T-helper 1 cell (primary cell): ENCODE measurements around the gene CENPQ.
"Not testable (repeated sequence)": the region's sequence is repeated elsewhere in the genome, so short reads cannot be mapped to it uniquely, and the experiment has no call there.

Experiments used
- DNase-seq, 5 donors: peaks; one replicate each; pipeline ENCODE4 v3.0.0-alpha.2; 2012 to 2020
- total RNA-seq, 4 donors: gene quantifications; one replicate each; lab custom pipeline; 2026; lab: John Stamatoyannopoulos, UW

CENPQ gene
- 1.3 to 3.7 (median 2.2) reads per million in 4 donors for total RNA-seq

GRCh38 chr6:49462927-49463611 is at the start of gene CENPQ, which contains the start of gene MMUT:
Gene CENPQ (plus strand): TSS chr6:49463370. CDS start chr6:49470177, 6,807 bp downstream.
Gene MMUT (minus strand): TSS chr6:49463253. CDS start chr6:49459466, 3,787 bp downstream.
- peak; percentile 76 to 95 (median 84) for DNase-seq

GRCh38 chr6:49415358-49415757 is 47.8 kb upstream of the CENPQ start:
- DNase-seq = no peak

- no peak for DNase-seq
These were observed 47.0 kb upstream of the CENPQ start for GRCh38 chr6:49416195-49416594.

- no peak for DNase-seq
These were observed 39.4 kb upstream of the CENPQ start for GRCh38 chr6:49423817-49424216.

GRCh38 chr6:49430187-49430586 is 33.0 kb upstream of the CENPQ start:
- DNase-seq = no peak

GRCh38 chr6:49430866-49431265 is 32.3 kb upstream of the CENPQ start:
- DNase-seq = no peak

GRCh38 chr6:49453221-49453620 is 9.9 kb upstream of the CENPQ start:
- DNase-seq = no peak

GRCh38 chr6:49454787-49455709 is 8.1 kb upstream of the CENPQ start:
- DNase-seq = no peak

GRCh38 chr6:49457771-49458170 is 5.4 kb upstream of the CENPQ start:
- DNase-seq = no peak

- DNase-seq = peak in 1 of 5 donors; percentile 7
These were observed 1.1 kb upstream of the CENPQ start for GRCh38 chr6:49462071-49462470.

- no peak for DNase-seq
These were observed 607 bp upstream of the CENPQ start for GRCh38 chr6:49462599-49462926.

- peak in 1 of 5 donors; percentile 0 for DNase-seq
These were observed 420 bp downstream of the CENPQ start for GRCh38 chr6:49463612-49463967.

GRCh38 chr6:49464691-49465090 is 1.5 kb downstream of the CENPQ start:
- DNase-seq = no peak

GRCh38 chr6:49468042-49468441 is 4.9 kb downstream of the CENPQ start:
- DNase-seq = no peak

GRCh38 chr6:49476564-49476963 is 13.4 kb downstream of the CENPQ start:
- DNase-seq = not testable (repeated sequence)

GRCh38 chr6:49479308-49479970 is 16.3 kb downstream of the CENPQ start:
- DNase-seq = no peak

GRCh38 chr6:49481846-49482245 is 18.7 kb downstream of the CENPQ start:
- not testable (repeated sequence) for DNase-seq

GRCh38 chr6:49483380-49483779 is 20.2 kb downstream of the CENPQ start:
- peak in 1 of 5 donors; percentile 6 for DNase-seq

- no peak for DNase-seq
These were observed 27.5 kb downstream of the CENPQ start for GRCh38 chr6:49490633-49491032.

GRCh38 chr6:49497304-49497703 is 34.1 kb downstream of the CENPQ start:
- no peak for DNase-seq

- no peak for DNase-seq
These were observed 36.0 kb downstream of the CENPQ start for GRCh38 chr6:49499126-49499525.

GRCh38 chr6:49499623-49500022 is 36.5 kb downstream of the CENPQ start, which contains the start of gene GLYATL3:
Gene GLYATL3 (plus strand): TSS chr6:49499923. CDS start chr6:49511991, 12,068 bp downstream.
- no peak for DNase-seq

- no peak for DNase-seq
These were observed 41.5 kb downstream of the CENPQ start for GRCh38 chr6:49504666-49505065.
